Stimulated activated naive B cell treated with anti-CD40 and anti-IgM and Interleukin-4, amounts not matched to agents 10 μg/mL and 1 μg/mL and 100 μg/mL, for 72 hours (primary cell): Measurements from ENCODE around the gene GPR61.

ENCODE experiments used
- ATAC-seq, 2 donors: fragments of 150-1000 bp; cut with Tn5 transposase; replicated peaks; 2 replicates each; pipeline ENCODE4 v1.10.0; 2021; ENCODE audit warnings: moderate library complexity in 1 of 2
- DNase-seq: peaks from one replicate; pipeline ENCODE4 v3.0.0; 2021
- H3K27ac Mint-ChIP-seq: one replicate; pipeline ENCODE4 v1.8.0; 2022; ENCODE audit warnings: mild to moderate bottlenecking, mixed read lengths
- H3K27me3 Mint-ChIP-seq, 2 donors: one replicate each; pipeline ENCODE4 v1.8.0; 2022; ENCODE audit warnings: mixed read lengths in 2 of 2
- H3K36me3 Mint-ChIP-seq, 2 donors: one replicate each; pipeline ENCODE4 v1.8.0; 2022; ENCODE audit warnings: mixed read lengths in 2 of 2, mild to moderate bottlenecking in 1 of 2
- H3K4me1 Mint-ChIP-seq, 2 donors: one replicate each; pipeline ENCODE4 v1.8.0; 2022; ENCODE audit warnings: mixed read lengths in 2 of 2, mild to moderate bottlenecking in 1 of 2
- H3K4me3 Mint-ChIP-seq, 2 donors: one replicate each; pipeline ENCODE4 v1.8.0; 2022; ENCODE audit warnings: mild to moderate bottlenecking in 2 of 2, mixed read lengths in 2 of 2, moderate library complexity in 1 of 2
- H3K9me3 Mint-ChIP-seq, 2 donors: one replicate each; pipeline ENCODE4 v1.8.0; 2022; ENCODE audit warnings: mixed read lengths in 2 of 2, mild to moderate bottlenecking in 1 of 2

GPR61 gene

GRCh38 chr1:109501644-109502363 is 37.9 kb upstream of the GPR61 start:
- H3K9me3 Mint-ChIP-seq = no peaks in the 10 kb centered on the region
- peaks cover 13 to 25% of the 10 kb centered on the region in 2 donors for H3K36me3 Mint-ChIP-seq
- ATAC-seq = no peak
- H3K27ac Mint-ChIP-seq = no peak overlapping the region
- H3K27me3 Mint-ChIP-seq = no peaks in the 10 kb centered on the region
- H3K4me3 Mint-ChIP-seq = no peak overlapping the region
- no peak for DNase-seq
- peaks cover 22 to 32% of the 10 kb centered on the region in 2 donors for H3K4me1 Mint-ChIP-seq

DNA sequence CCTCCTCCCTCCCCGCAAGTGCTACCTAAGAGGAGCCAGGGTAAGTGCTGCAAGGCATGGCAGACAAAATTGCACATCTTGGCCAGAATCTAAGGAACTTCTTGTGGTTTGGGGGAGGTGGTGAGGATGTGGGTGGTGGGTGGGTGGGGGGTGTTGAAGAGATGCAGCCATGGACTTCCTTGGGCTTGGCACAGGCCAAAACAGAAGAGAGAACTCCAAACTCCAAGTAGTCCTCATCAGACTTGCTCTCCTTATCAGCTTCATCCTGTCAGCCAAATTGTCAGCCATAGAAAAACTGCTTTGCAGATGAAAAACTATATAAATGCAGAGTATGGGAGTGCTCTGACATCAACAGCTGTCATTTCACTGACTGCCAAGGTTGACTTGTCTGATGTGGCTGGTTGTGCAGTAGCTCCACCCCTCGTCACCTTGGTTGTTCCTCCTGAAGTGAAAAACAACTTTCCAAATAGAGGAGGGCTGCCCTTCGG is 37.3 kb upstream of the GPR61 start:
- Mint-ChIP-seq H3K9me3 (no peaks in the 10 kb centered on the region), H3K4me3 (no peak overlapping the region), H3K36me3 (peaks cover 11 to 24% of the 10 kb centered on the region in 2 donors), H3K27me3 (no peaks in the 10 kb centered on the region), H3K4me1 (peaks cover 21 to 29% of the 10 kb centered on the region in 2 donors), H3K27ac (no peak overlapping the region)
- ATAC-seq = peak in 1 of 2 donors; percentile 34
- no peak for DNase-seq

DNA sequence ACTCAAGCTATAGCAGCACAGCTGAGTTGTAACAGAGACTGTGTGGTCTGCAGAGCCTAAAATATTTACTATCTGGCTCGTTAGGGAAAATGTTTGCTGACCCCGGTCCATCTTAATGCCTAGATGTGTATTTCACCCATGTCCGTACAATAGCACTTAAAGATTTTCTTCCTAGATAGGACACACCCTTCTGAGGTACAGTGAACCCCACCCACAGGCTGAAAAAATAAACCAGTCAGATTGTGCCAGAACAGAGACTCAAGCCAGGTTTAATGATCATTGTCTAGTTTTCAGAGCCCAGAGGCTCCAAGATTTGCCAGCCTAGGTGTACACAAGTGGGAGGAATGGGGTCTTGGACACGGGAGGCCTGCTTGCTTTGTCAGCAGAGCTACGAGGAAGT is 35.7 kb upstream of the GPR61 start:
- DNase-seq (no peak), ATAC-seq (no peak)
- Mint-ChIP-seq H3K4me3 (no peak overlapping the region), H3K27ac (no peak overlapping the region), H3K36me3 (peaks cover 8 to 21% of the 10 kb centered on the region in 2 donors), H3K9me3 (no peaks in the 10 kb centered on the region), H3K4me1 (peaks cover 25% of the 10 kb centered on the region in 2 donors), H3K27me3 (peaks cover 8 to 10% of the 10 kb centered on the region in 2 donors)

- peaks cover 25 to 29% of the 10 kb centered on the region in 2 donors for H3K4me1 Mint-ChIP-seq
These were observed 34.7 kb upstream of the GPR61 start for GRCh38 chr1:109504974-109505373.

GRCh38 chr1:109508001-109508872 is 31.4 kb upstream of the GPR61 start:
- peak overlapping the region; percentile 88 to 89 for H3K4me3 Mint-ChIP-seq
- no peaks in the 10 kb centered on the region for H3K9me3 Mint-ChIP-seq
- peaks cover 19 to 20% of the 10 kb centered on the region in 2 donors for H3K4me1 Mint-ChIP-seq

More at GRCh38 chr1:109504974-109505373, 34.7 kb upstream of the GPR61 start:
- DNase-seq = no peak
- Mint-ChIP-seq H3K4me3 (no peak overlapping the region), H3K27me3 (peaks cover 8 to 14% of the 10 kb centered on the region in 2 donors), H3K36me3 (peaks cover 5 to 16% of the 10 kb centered on the region in 2 donors), H3K9me3 (no peaks in the 10 kb centered on the region), H3K27ac (no peak overlapping the region)
- ATAC-seq = no peak

DNA sequence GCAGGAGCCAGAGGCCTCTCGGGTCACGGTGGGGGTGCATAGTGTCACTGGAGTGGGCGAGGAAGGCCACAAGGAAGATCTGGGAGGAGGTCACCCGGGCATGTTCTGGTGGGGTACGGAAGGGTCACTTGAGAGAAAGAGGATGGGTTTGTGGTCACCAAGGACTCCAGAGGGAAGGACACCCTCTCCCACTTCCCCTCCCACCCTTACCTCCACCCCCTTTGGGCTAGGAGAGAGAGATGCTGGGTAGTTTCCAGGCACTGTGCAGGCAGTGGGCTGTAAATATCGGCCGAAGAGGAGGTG is 30.8 kb upstream of the GPR61 start:
- Mint-ChIP-seq H3K9me3 (no peaks in the 10 kb centered on the region), H3K4me1 (peaks cover 19 to 20% of the 10 kb centered on the region in 2 donors), H3K4me3 (peak overlapping the region; percentile 88 to 89), H3K27ac (peak overlapping the region; percentile 59), H3K27me3 (peaks cover 21 to 41% of the 10 kb centered on the region in 2 donors), H3K36me3 (no peaks in the 10 kb centered on the region)
- DNase-seq (no peak), ATAC-seq (no peak)

More at GRCh38 chr1:109508001-109508872, 31.4 kb upstream of the GPR61 start:
- Mint-ChIP-seq H3K36me3 (no peaks in the 10 kb centered on the region), H3K27me3 (peaks cover 21 to 41% of the 10 kb centered on the region in 2 donors), H3K27ac (peak overlapping the region; percentile 59)
- ATAC-seq (no peak), DNase-seq (no peak)

DNA sequence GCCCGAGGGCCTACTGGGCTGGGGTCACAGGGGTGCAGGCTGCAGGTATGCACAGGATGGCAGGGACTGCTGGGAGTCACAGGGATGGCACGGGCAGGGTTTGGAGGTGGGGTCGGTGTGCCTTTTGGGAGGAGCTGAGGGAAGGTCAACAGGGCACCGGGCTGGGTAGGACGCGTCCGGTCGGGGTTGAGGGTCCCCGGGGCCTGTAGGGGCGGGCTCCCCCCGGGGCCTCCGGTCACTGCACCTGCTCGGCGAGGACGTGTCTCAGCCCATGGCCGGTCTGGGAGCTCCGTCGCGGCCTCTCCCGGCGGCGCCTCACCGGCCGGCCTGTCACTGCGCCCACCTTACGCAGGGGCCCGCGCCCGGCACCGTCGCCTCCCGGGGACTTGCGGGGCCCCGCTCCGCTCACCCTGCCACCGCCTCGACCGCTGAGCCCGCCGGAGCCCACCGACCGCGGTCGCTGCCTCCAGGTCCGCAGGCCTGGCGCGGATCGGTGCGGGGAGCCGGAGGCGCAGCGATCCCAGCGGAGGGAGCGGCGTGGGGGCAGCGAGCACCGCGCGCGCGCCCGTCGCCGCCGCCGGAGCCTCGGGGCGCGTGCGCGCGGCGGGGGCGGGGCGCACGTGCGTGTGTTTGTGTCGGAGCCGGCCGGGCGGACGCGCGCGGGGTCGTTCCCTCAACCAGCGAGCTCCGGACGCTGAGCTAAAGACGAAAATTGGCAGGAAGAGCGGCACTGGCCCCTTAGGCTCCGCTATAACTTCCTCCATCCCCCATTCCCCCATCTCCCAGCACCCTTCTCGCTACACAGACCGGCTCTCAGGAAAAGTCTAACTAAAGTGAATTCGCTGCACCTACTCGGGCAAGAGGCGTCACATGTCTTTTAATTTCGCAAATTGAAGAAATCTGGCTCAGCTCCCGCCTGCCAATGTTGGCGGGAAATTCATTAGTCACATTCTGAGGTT is 30.2 kb upstream of the GPR61 start, which contains the start of gene AMIGO1:
Gene AMIGO1 (minus strand): TSS at position 552 of the 959 bp plus-strand sequence. CDS start 815 bp downstream, outside the sequence.
- H3K4me3 Mint-ChIP-seq = peak within 1 kb of the TSS; percentile 88 to 89
- H3K4me1 Mint-ChIP-seq = peaks cover 19 to 20% of the 10 kb centered on the region in 2 donors
- ATAC-seq = peak; percentile 70 to 74
- no peaks in the 10 kb centered on the region for H3K9me3 Mint-ChIP-seq
- no peaks in the 10 kb centered on the region for H3K36me3 Mint-ChIP-seq
- peak within 1 kb of the TSS; percentile 59 for H3K27ac Mint-ChIP-seq
- no peak for DNase-seq
- H3K27me3 Mint-ChIP-seq = peaks cover 21 to 41% of the 10 kb centered on the region in 2 donors

- no peaks in the 10 kb centered on the region for H3K9me3 Mint-ChIP-seq
- peaks cover 27 to 43% of the 10 kb centered on the region in 2 donors for H3K27me3 Mint-ChIP-seq
- H3K4me3 Mint-ChIP-seq = no peak overlapping the region
- ATAC-seq (peak in 1 of 2 donors; percentile 32), DNase-seq (no peak)
- no peaks in the 10 kb centered on the region for H3K36me3 Mint-ChIP-seq
- H3K27ac Mint-ChIP-seq = no peak overlapping the region
- peaks cover 14 to 19% of the 10 kb centered on the region in 2 donors for H3K4me1 Mint-ChIP-seq
These were observed 26.5 kb upstream of the GPR61 start for GRCh38 chr1:109513110-109513710.

DNA sequence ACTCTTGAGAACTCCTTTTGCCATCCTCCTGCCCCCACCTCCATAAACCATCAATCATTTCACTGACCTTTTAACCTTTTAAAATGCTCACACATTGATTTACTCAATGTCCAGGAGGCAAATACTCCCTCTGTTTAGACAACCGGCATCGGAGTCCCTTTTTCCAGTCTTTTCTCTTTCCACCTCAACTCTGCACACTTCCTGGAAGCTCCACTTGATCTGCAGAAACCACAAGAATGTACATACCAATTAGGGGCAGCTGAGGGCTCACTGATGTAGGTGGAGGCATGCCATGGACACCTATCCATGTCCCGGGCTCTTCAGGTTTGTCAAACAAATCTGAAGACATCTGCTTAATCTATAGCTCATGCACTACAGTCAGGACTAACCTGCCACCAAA is 24.8 kb upstream of the GPR61 start:
- no peak overlapping the region for H3K27ac Mint-ChIP-seq
- ATAC-seq (no peak), DNase-seq (no peak)
- peaks cover 4 to 7% of the 10 kb centered on the region in 2 donors for H3K4me1 Mint-ChIP-seq
- H3K27me3 Mint-ChIP-seq = peaks cover 20 to 33% of the 10 kb centered on the region in 2 donors
- no peak overlapping the region for H3K4me3 Mint-ChIP-seq
- H3K36me3 Mint-ChIP-seq = no peaks in the 10 kb centered on the region
- H3K9me3 Mint-ChIP-seq = no peaks in the 10 kb centered on the region

- Mint-ChIP-seq H3K4me3 (no peak overlapping the region), H3K27me3 (peaks cover 19 to 24% of the 10 kb centered on the region in 2 donors), H3K27ac (no peak overlapping the region), H3K36me3 (no peaks in the 10 kb centered on the region), H3K9me3 (no peaks in the 10 kb centered on the region), H3K4me1 (no peaks in the 10 kb centered on the region)
- no peak for ATAC-seq
- DNase-seq = no peak
These were observed 22.8 kb upstream of the GPR61 start for GRCh38 chr1:109516872-109517271.

- no peak overlapping the region for H3K27ac Mint-ChIP-seq
- no peak for ATAC-seq
- H3K4me3 Mint-ChIP-seq = no peak overlapping the region
- H3K36me3 Mint-ChIP-seq = no peaks in the 10 kb centered on the region
- DNase-seq = no peak
- no peaks in the 10 kb centered on the region for H3K4me1 Mint-ChIP-seq
- peaks cover 23 to 24% of the 10 kb centered on the region in 2 donors for H3K27me3 Mint-ChIP-seq
- H3K9me3 Mint-ChIP-seq = no peaks in the 10 kb centered on the region
These were observed 22.3 kb upstream of the GPR61 start for GRCh38 chr1:109517337-109517736.

DNA sequence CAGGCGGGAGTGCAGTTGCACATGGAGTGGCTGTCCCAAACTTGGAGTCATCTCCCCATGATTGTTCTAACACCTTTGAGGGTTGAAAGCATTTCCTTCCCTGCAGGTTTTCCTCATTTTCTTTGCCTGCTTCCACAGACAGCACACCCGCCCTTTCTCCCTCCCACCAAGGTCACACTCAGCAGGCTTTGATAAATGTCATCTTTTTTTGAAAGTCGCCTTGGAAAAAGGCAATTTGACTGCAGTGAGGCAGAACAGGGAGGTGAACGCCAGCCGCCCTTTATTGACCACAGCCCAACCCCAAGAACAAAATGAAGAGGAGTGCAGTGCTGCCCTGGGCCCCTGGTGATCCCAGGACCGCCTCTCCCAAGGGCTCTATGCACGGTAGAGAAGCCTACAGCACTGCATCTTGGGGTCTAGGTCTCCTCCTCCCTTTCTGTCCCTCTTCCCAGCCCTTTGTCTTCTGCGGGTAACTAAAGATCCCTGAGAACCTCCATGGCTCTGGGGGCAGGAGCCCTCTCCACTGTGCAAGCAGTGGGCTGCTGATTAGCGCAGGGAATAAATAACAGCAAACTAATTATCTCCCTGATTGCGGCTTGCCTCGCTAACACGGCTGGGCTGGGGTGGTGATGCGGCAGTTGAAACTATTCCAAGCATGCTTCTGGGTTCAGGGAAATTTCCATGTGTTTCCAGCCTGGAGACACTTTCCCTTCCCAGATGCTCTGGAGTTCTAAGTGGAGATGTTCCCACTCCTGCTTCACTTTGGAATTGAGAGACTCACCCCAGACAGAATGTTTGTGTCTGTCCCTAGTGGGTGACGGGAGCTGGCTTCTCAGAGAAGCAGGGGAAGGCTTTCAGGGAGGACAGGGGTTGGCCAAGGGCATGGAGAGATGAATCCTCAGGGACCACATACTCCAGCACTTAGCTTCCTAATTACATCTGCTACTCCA is 18.4 kb upstream of the GPR61 start:
- Mint-ChIP-seq H3K36me3 (no peaks in the 10 kb centered on the region), H3K4me1 (no peaks in the 10 kb centered on the region), H3K27ac (no peak overlapping the region), H3K9me3 (no peaks in the 10 kb centered on the region), H3K4me3 (no peak overlapping the region), H3K27me3 (peaks cover 22 to 28% of the 10 kb centered on the region in 2 donors)
- DNase-seq (no peak), ATAC-seq (no peak)
